SU-DHL-6 (cell line): ENCODE measurements around the gene DPH2.

Source experiments
- CTCF ChIP-seq: fragments of 200-600 bp; sonication (generic); IDR thresholded peaks from one replicate; pipeline ENCODE4 v1.5.1; 2017; ENCODE audit warnings: antibody characterized with exemption, mild to moderate bottlenecking, low read length, moderate library complexity; ENCODE audit not compliant: insufficient read depth, poor library complexity, severe bottlenecking
- EZH2phosphoT487 ChIP-seq: fragments of 200-600 bp; sonication (generic), shearing (Covaris generic); conservative IDR thresholded peaks from 2 replicates; pipeline ENCODE4 v1.6.1; 2018; ENCODE audit warnings: mild to moderate bottlenecking, antibody characterized with exemption, low read length, moderate library complexity, mixed read lengths

GRCh38 chr1:43942411-43942810, 27.4 kb upstream of the DPH2 start:
- no peak for TF ChIP-seq EZH2phosphoT487
- TF ChIP-seq CTCF: no peak
